ENCODE measurements around the gene OSBPL9.
"Not testable (repeated sequence)": the region's sequence is repeated elsewhere in the genome, so short reads cannot be mapped to it uniquely, and the experiment has no call there.

OSBPL9 gene

GRCh38 chr1:51715369-51715768, 98.5 kb downstream of the OSBPL9 start:
- DNase-seq = peak; percentile 57

- no peak for DNase-seq
These were observed 99.9 kb downstream of the OSBPL9 start for GRCh38 chr1:51716746-51717145.

GRCh38 chr1:51717842-51718241, 101.0 kb downstream of the OSBPL9 start:
- no peak for DNase-seq

- no peak for DNase-seq
These were observed 102.3 kb downstream of the OSBPL9 start for GRCh38 chr1:51719146-51719545.

GRCh38 chr1:51724797-51725196, 107.9 kb downstream of the OSBPL9 start:
- DNase-seq = no peak

GRCh38 chr1:51726051-51726450, 109.2 kb downstream of the OSBPL9 start:
- no peak for DNase-seq

DNA sequence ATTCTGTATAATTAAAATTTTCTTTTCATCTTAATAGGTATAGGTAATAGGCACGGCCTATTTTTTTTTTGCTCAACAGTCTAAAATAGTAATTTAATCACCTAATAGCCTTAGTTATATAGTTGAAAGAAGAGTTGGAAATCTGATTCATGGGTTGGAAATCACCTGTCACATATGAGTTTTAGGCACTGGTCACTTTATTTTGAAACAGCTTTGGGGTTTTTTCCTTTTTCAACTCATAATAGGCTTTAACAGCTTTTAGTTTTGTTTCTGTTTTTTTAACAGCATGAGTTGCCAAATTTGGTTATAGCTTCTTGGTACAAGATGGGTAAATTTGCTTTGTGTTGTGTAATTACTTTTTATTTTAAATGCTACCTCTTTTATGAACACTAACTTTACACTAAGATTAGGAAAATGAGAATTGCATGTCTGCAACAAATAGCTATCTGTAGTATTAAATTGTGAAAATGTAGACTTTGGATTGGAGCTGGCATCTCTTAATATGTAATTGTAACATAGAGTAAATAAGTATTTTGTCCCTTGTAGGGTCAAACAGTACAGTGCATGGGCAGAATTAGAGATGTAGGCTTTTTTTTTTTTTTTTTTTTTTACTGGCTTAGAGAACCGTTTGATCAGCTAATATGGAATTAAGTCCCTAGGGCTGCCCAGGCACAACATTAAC, 109.8 kb downstream of the OSBPL9 start:
- no peak for DNase-seq

DNA sequence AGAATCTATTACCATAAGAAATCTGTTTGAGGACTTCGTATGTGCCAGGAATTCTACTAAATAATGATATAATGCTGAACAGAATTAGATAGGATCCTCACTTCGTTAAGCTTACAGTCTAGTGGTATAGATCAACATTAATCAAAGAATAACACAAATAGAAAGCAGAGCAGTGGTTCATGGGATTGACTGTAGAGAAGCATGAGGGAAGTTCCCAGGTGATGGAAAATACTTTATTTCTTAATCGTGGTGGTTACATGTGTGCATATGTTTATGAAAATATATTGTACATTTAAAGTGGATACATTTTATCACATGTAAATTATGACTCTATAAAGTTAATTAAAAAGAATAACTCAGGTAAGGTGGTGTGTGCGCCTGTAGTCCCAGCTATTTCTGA, 110.5 kb downstream of the OSBPL9 start:
- DNase-seq = no peak

DNA sequence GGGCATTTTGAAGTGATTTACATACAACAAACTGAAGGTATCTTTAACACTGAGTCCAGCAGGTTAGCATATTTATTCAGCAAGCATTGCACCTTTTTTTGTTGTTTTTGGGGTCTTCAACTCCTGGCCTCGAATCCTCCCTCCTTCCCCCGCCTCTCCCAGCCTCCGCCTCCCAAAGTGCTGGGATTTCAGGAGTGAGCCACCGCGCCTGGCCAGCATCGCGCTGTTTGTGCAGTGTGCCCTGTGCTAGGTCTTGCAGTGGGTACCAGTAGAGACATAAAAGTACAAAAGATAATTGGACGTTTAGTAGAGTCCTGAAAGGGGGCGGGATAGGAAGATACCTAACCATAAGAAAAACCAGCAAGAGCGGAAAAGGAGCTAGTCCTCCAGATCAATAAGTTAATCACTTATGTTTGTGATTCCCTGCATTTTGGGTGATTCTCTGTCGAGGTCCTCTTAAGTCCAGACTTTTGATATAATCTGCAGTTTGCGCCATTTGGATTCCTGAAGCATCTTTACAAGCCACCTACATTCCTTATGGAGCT, 111.8 kb downstream of the OSBPL9 start:
- no peak for DNase-seq

GRCh38 chr1:51729156-51729823, 112.4 kb downstream of the OSBPL9 start:
- DNase-seq = peak; percentile 81

DNA sequence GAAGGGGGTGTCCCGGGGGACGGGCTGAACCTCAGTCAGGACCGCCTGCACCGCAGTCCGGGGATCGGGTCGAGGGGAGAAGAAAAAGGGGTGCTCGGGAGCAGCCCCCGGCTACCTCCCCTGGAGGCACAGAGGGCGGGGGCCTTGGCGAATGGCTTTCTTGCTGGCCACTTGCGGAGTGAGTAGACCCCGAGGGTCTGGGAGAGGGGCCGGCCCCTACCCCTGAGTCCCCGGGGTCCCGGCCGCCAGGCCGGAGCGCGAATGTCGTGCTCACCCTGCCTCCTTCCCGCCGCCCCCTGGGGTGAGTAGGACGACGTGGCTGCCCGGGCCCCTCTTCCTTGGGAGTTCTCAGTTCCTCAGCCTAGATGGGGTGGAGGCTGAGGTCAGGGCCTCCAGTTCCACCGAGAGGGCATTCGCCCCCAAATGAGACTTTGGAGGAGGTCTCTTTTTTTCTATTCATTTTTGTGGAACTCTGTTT, 113.0 kb downstream of the OSBPL9 start:
- no peak for DNase-seq

- no peak for DNase-seq
These were observed 115.1 kb downstream of the OSBPL9 start for GRCh38 chr1:51731998-51732397.

GRCh38 chr1:51732701-51733425, 116.0 kb downstream of the OSBPL9 start:
- DNase-seq = no peak

DNA sequence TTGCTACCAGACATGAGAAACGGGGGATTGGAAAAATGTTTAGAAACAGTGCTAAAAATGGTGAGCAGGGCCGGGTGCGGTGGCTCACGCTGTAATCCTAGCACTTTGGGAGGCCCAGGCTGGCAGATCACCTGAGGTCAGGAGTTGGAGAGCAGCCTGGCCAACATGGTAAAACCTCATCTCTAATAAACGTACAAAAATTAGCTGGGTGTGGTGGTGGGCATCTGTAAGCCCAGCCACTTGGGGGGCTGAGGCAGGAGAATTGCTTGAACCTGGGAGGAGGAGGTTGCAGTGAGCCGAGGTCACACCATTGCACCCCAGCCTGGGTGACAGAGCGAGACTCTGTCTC, 116.5 kb downstream of the OSBPL9 start:
- not testable (repeated sequence) for DNase-seq

DNA sequence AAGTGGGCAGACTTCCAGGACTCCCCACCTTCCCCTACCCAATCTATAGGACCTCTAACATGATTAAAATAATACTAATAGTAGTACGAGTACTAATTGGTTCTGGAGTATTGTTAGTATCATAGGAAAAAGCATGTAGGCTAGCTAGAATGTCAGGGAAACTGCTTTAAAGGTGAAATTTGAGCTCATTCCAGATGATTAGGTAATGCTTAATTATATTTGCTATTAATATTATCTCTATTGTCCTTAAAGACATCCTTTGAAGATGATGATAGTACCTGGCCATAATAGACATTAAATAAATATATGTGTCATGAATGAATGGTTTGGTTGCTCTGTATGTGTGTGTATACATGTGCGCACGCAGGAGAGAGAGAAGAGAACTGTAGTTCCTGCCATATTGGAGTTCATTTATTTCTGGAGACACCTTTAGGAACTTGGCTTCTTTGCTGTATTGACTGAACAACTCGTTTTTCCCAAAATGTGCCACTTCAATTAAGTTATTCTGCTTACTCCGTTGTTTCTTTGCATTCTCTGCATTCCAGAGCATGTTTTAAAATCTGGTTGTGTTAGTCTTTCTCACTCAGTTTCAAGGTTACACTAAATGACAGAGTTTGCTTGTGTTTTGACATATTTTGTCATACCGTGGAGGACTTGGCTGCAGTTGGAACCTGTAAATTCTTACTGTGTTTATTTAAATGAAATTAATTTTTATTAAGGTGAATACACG, 117.1 kb downstream of the OSBPL9 start:
- no peak for DNase-seq

DNA sequence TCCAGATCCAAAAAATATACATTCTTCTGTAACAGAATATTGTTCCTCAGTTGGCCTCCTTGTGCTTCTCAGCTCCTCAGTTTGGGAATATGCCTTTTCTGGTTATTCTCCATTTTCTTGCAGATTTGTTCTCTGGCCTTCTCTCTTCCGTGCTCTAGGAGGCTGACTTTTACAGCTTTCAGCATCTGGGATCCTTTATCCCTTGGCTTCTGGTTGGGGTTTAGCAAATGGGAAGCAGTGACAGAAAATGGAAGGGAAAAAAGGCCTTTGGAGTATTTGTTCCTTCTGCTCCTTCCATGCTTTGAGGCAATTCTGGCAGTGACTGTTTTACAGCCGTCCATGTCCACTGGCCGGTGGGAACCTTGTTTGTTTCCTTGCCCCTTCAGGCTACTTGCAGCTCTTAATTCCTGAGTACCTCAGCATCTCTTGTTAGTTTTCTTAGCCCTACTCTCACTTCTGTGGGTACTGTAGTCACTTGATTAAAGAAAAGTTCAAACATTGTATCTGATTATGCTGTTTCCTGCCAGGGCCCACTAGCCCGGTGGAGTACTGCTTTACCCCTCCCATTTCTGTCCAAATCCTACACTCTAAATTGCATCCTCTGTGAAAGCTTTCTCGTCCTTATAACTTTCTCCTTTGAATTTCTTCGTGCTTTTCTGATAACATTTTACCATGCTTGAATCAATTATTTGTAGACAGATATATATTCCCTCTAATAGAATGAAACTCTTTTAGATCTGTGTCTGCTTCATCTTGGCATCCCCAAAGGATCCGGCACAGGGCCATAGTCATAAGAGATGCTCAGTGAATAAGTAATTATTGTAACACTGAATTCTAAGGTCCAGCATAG, 118.2 kb downstream of the OSBPL9 start:
- DNase-seq = no peak

DNA sequence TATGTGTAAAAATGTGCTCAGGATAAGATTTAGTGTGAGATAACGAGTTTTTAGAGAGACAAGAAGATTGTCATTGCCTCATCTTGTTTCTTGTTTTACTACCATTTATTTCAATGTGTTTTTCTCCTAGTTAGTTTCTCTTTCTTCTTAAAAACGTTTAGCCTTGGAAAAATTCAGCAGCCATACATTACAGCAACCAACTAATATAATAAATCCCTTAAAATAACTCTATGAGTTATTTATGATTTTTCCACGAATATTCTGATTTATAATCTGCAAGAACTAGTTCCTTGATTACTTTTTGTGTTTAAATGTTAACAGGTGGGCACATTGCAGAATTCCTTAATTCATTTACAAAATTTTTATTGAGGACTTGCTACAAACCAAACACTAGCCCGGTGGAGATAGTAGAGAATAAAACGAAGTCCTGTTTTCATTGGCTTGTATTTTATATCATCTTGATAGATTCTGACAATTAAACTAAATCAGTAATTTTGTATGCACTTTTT, 118.9 kb downstream of the OSBPL9 start:
- no peak for DNase-seq

DNA sequence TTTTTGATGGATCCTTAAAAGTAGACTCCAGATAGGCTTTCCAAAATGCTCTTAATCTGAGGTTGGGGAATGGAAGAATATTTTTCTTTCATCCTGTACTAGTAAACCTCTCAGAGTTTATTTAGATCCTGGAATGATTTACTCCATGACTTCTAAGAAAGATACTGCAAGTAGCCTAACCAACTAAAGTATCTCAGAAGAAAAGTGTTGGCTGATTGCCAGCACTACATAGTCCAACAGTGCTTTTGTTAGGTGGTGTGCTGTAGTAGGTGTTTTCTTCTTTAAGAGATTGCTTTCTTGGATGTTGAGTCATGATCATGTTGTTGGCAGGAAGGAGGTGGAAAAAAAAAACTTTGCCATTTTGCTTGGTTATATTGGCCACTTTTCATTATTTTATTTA, 119.8 kb downstream of the OSBPL9 start:
- no peak for DNase-seq

GRCh38 chr1:51738681-51739080, 121.8 kb downstream of the OSBPL9 start:
- DNase-seq = no peak

DNA sequence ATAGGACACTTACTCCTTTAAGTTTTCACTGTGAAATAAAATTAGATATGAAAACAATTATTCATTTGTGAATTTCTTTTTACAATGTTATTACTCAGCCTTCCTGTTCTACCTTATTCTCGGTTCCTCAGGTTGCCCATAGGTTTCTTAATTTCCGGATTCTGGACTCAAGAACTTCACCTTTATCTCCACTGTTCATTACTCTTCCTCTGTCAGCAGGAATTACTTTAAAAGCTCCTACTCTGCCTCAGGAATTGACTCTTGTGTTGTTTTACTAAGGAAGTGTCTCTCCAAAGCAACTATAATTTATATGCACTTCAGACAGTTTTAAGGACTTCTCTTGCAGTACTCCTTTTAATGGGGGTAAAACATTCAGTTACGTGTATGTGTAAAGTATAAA, 123.8 kb downstream of the OSBPL9 start:
- DNase-seq = no peak

DNA sequence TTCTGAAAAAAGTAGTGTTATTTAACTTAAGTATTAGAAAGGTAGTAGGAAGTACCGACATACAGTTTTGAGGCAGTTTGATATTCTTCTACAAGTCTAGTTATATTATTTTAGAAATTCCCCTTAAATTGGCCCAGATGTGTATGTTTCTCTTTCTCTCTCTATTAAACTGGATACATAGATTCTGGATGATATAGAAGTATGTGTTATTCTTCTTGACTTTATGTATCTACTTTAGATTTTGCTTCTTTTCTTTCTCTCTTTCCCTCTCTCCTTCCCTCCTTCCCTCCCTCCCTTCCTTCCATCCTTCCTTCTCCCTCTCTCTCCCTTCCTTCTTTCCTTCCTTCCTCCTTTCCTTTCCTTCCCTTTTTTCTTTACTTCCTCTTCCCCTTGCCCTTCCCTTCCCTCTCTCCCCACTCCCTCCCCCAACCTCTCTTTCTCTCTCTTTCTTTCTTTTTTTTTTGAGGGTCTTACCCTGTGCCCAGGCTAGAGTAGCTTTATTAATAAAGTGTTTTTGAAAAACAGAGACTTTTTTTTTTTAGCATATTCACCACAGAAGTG, 124.3 kb downstream of the OSBPL9 start:
- no peak for DNase-seq

All from NCI-H187 treated with DMSO at 0.1 percent for 48 hours (cell line).